Gastroesophageal sphincter (tissue), 4 donors: ENCODE measurements around the gene DUSP6. TPM values are rescaled to one million over a fixed set of nuclear protein-coding genes. Genes with fewer than 3 reads are reported as not detected.

Source experiments
- ATAC-seq: fragments of 150-250 bp; one replicate; pipeline ENCODE4 v1.9.1; 2016; ENCODE audit warnings: mild to moderate bottlenecking, moderate library complexity
- H3K27ac ChIP-seq, 4 donors: fragments of 200-600 bp; sonication (generic) in 3 of 4; 1 replicate in 3 of 4; 2 replicates in 1 of 4; pipeline ENCODE4 v1.5.1; 2016 to 2019
- H3K27me3 ChIP-seq: fragments of 200-600 bp; sonication (generic); one replicate; pipeline ENCODE4 v1.5.1; 2019
- H3K36me3 ChIP-seq, 2 donors: fragments of 200-600 bp; sonication (generic); one replicate each; pipeline ENCODE4 v1.5.1; 2019; ENCODE audit warnings: control low read depth in 1 of 2
- H3K4me1 ChIP-seq, 3 donors: fragments of 200-600 bp; sonication (generic); 1 replicate in 2 of 3; 2 replicates in 1 of 3; pipeline ENCODE4 v1.5.1; 2016 to 2019; ENCODE audit warnings: control low read depth in 2 of 3
- H3K4me3 ChIP-seq, 2 donors: fragments of 200-600 bp; sonication (generic); one replicate each; pipeline ENCODE4 v1.5.1; 2019; ENCODE audit warnings: mild to moderate bottlenecking in 1 of 2, moderate library complexity in 1 of 2
- H3K9me3 ChIP-seq, 3 donors: fragments of 200-600 bp; sonication (generic); one replicate each; pipeline ENCODE4 v1.5.1; 2017 to 2019; ENCODE audit warnings: control low read depth in 2 of 3
- EP300 ChIP-seq: sonication (generic); formaldehyde crosslinking; IDR thresholded peaks from one replicate; pipeline ENCODE4 v1.6.1; 2017; ENCODE audit warnings: antibody characterized with exemption, mild to moderate bottlenecking
- POLR2A ChIP-seq, 2 donors: fragments of 450-650 bp; IDR thresholded peaks; one replicate each; pipeline ENCODE4 v1.6.1; 2017; ENCODE audit warnings: antibody characterized with exemption in 2 of 2, mild to moderate bottlenecking in 2 of 2, moderate library complexity in 1 of 2
- POLR2AphosphoS5 ChIP-seq: sonication (generic); formaldehyde crosslinking; IDR thresholded peaks from one replicate; pipeline ENCODE4 v1.6.1; 2017; ENCODE audit warnings: antibody characterized with exemption
- WGBS, 2 donors: methylation state at CpG; one replicate each; pipeline ENCODE4 v1.1.5; 2018; ENCODE audit warnings: low coverage in 1 of 2; 5-methylcytosine and 5-hydroxymethylcytosine counted together
- small RNA-seq, 4 donors: library from RNA; depleted of rRNA; stranded (forward); fragments of <200 nt; gene quantifications; one replicate each; pipeline ENCODE3, GENCODE V24; 2016
- total RNA-seq, 4 donors: library from RNA; depleted of rRNA; stranded (reverse); fragments of >200 nt; gene quantifications; one replicate each; pipeline ENCODE4 v1.1.0, GENCODE V29; 2016
- TF ChIP-seq, protein P1 (sequence below), 4 experiments: fragments of 200-600 bp in 2 of 4; fragments of 450-650 bp in 2 of 4; sonication (generic) in 1 of 4; IDR thresholded peaks; one replicate each; pipeline ENCODE4 v1.5.1; 2017 to 2019; ENCODE audit warnings: antibody characterized with exemption in 4 of 4, mild to moderate bottlenecking in 2 of 4, moderate library complexity in 2 of 4

The DUSP6 gene
- total RNA-seq, 4 donors from 2014 or later = 52.8 to 73.8 (median 58.5) TPM

DNA sequence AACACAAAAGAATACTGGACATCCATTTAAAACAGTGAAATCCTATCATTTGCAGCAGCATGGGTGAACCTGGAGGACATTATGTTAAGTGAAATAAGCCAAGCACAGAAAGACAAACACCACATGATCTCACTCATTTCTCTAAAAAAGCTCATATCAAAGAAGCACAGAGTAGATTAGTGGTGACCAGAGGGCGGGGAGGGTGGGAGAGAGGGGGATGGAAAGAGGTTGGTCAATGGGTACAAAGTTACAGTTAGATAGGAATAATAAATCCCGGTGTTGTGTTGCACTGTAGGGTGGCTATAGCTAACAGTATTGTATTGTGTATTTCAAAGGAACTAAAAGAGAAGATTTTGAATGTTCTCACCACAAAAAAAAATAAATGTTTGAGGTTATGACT lies 52.4 kb downstream of the DUSP6 start:
- H3K27ac ChIP-seq = no peak overlapping the region
- TF ChIP-seq POLR2A (IDR thresholded peaks at IDR 0.05) (no peak), EP300 (no peak), POLR2AphosphoS5 (no peak)
- TF ChIP-seq, protein P1, sequence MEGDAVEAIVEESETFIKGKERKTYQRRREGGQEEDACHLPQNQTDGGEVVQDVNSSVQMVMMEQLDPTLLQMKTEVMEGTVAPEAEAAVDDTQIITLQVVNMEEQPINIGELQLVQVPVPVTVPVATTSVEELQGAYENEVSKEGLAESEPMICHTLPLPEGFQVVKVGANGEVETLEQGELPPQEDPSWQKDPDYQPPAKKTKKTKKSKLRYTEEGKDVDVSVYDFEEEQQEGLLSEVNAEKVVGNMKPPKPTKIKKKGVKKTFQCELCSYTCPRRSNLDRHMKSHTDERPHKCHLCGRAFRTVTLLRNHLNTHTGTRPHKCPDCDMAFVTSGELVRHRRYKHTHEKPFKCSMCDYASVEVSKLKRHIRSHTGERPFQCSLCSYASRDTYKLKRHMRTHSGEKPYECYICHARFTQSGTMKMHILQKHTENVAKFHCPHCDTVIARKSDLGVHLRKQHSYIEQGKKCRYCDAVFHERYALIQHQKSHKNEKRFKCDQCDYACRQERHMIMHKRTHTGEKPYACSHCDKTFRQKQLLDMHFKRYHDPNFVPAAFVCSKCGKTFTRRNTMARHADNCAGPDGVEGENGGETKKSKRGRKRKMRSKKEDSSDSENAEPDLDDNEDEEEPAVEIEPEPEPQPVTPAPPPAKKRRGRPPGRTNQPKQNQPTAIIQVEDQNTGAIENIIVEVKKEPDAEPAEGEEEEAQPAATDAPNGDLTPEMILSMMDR (IDR thresholded peaks at IDR 0.05) = no peak
- H3K36me3 ChIP-seq = no peaks in the 10 kb centered on the region
- no peaks in the 10 kb centered on the region for H3K27me3 ChIP-seq
- WGBS, 2 donors = 65 to 84% methylated on average over 2 of the region's 2 CpGs
- H3K4me1 ChIP-seq = peaks cover 0 to under 1% (median 0%) of the 10 kb centered on the region in 3 donors
- no peaks in the 10 kb centered on the region for H3K9me3 ChIP-seq
- no peak overlapping the region for H3K4me3 ChIP-seq
- ATAC-seq = no peak

DNA sequence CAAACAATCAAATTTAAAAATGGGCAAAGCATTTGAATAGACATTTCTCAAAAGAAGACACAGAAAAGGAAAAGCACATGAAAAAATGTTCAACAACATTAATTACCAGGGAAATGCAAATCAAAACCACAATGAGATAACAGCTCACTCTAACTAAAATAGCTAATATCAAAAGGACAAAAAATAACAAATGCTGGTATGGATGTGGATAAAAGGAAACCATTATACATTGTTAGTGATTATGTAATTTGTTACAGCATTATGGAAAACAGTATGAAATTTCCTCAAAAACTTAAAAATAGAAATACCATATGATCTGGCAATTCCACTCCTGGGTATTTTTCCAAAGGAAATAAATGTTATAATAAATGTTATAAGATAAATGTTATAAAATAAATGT lies 52.9 kb downstream of the DUSP6 start:
- no peak for ATAC-seq
- H3K36me3 ChIP-seq = no peaks in the 10 kb centered on the region
- TF ChIP-seq POLR2A (IDR thresholded peaks at IDR 0.05) (no peak), POLR2AphosphoS5 (no peak), EP300 (no peak)
- TF ChIP-seq, protein P1 (IDR thresholded peaks at IDR 0.05) = no peak
- H3K9me3 ChIP-seq = no peaks in the 10 kb centered on the region
- no peaks in the 10 kb centered on the region for H3K27me3 ChIP-seq
- no peak overlapping the region for H3K27ac ChIP-seq
- H3K4me3 ChIP-seq = no peak overlapping the region
- H3K4me1 ChIP-seq = no peaks in the 10 kb centered on the region

Small RNAs within 50 kb of the gene (small RNA-seq; reads per million reads assigned to genes)
- 0 reads per million in 4 donors for gene MRPS6P4

Other genes with a start within 250 kb of the DUSP6 start
- gene GALNT4, start 172.3 kb upstream of the DUSP6 start, total RNA-seq = 10 to 100 TPM in 1 of 4 donors, 1 to 10 TPM in 3; 5.3 to 10.8 (median 7.1) TPM
- 10 to 100 TPM; 17.6 to 35.2 (median 23.8) TPM for gene POC1B, start 173.5 kb upstream of the DUSP6 start, total RNA-seq